ENCODE measurements around the gene RHEX. TPM values are rescaled to one million over a fixed set of nuclear protein-coding genes. Genes with fewer than 3 reads are reported as not detected.

Gene RHEX
- total RNA-seq, 1 donor from 2014 or later: not detected

DNA sequence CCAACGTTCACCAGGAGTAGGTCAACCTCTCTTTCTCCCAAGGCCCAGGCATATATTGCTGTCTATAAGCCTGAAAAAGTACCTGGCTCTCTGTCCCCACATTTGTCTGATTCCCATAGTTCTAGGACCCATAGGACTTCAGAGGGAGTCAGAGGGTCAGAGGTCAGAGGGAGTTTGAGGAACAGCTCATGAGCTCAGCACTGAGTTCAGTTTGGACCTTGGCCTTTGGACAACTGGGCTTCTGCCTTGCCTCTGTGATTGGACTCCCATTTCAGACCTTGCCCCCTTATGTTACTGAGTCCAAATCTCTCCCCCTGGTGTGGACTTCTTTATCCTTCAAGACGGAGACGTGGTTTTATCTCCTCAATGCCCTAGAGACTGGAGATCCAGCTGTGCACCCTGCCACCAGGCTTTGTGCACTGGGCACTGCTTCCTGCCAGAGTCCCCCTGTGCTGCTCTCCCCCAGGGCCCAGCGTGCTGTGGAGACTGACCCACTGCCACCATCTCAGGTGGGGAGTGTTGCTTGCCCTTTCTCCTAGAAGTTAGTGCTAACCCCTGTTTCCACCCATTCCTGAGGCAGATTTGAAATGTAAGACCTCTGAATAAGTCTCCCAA, 32.5 kb upstream of the RHEX start:
- Mint-ChIP-seq H3K4me1 (no peaks in the 10 kb centered on the region), H3K9me3 (no peaks in the 10 kb centered on the region), H3K27me3 (ENCODE audit: insufficient read depth, low read depth) (peaks cover 4% of the 10 kb centered on the region), H3K36me3 (no peaks in the 10 kb centered on the region), H3K27ac (no peak overlapping the region), H3K4me3 (no peak overlapping the region)
- Histone ChIP-seq H3K9ac (no peak overlapping the region), H3K4me1 (no peaks in the 10 kb centered on the region), H3K9me3 (ENCODE audit: low read depth) (no peaks in the 10 kb centered on the region), H4K20me1 (ENCODE audit: low read depth) (no peaks in the 10 kb centered on the region), H3K4me3 (no peak overlapping the region), H2AFZ (replicated peaks) (no peak overlapping the region), H3K27ac (no peak overlapping the region), H3K27me3 (no peaks in the 10 kb centered on the region), H3K79me2 (ENCODE audit: low read depth) (no peaks in the 10 kb centered on the region), H3K36me3 (no peaks in the 10 kb centered on the region), H3K4me2 (no peak overlapping the region), H3F3A (ENCODE audit: low read depth) (no peaks in the 10 kb centered on the region)
- TF ChIP-seq EZH2 (IDR thresholded peaks at IDR 0.05) (no peak), EZH2phosphoT487 (IDR thresholded peaks at IDR 0.05) (no peak)
- TF ChIP-seq, protein P1, sequence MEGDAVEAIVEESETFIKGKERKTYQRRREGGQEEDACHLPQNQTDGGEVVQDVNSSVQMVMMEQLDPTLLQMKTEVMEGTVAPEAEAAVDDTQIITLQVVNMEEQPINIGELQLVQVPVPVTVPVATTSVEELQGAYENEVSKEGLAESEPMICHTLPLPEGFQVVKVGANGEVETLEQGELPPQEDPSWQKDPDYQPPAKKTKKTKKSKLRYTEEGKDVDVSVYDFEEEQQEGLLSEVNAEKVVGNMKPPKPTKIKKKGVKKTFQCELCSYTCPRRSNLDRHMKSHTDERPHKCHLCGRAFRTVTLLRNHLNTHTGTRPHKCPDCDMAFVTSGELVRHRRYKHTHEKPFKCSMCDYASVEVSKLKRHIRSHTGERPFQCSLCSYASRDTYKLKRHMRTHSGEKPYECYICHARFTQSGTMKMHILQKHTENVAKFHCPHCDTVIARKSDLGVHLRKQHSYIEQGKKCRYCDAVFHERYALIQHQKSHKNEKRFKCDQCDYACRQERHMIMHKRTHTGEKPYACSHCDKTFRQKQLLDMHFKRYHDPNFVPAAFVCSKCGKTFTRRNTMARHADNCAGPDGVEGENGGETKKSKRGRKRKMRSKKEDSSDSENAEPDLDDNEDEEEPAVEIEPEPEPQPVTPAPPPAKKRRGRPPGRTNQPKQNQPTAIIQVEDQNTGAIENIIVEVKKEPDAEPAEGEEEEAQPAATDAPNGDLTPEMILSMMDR (IDR thresholded peaks at IDR 0.05): no peak
- DNase-seq (ENCODE audit: low spot score): no peak

DNA sequence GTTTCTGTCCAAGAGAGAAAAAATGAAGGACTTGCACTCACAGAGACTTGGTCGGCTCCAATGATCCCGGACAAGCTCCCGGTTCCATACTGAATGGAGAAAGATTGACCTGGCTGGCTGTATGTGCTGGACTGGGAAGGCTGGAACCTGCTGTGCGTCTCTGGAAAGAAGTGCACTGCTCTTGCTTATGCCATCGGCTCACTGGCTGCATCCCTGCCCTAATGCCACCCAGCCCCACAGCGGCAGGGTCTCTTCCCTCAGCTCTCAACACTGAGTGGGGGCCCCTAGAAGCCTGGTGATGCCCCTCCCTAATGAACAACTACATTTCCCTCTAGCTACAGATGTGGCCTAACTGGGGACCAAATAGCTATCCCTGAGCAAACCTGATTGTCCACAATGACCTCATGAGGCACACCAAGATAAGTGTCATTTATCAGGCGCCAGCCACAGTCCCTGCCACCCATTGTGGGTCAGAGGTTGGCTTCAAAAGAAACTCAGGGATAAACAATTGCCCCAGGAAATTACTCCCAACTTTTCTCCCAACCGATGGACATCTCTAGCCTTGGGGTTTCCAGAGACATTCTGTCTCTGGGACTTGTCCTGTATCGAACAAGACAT, 31.9 kb upstream of the RHEX start:
- no peak overlapping the region for H2AFZ ChIP-seq (replicated peaks)
- Mint-ChIP-seq H3K4me3 (no peak overlapping the region), H3K27ac (no peak overlapping the region), H3K4me1 (no peaks in the 10 kb centered on the region), H3K9me3 (no peaks in the 10 kb centered on the region), H3K36me3 (no peaks in the 10 kb centered on the region), H3K27me3 (ENCODE audit: insufficient read depth, low read depth) (peaks cover 4% of the 10 kb centered on the region)
- no peak overlapping the region for H3K27ac ChIP-seq
- H3K9ac ChIP-seq: no peak overlapping the region
- H3K4me2 ChIP-seq: no peak overlapping the region
- H4K20me1 ChIP-seq (ENCODE audit: low read depth): no peaks in the 10 kb centered on the region
- TF ChIP-seq EZH2phosphoT487 (IDR thresholded peaks at IDR 0.05): no peak
- no peak for TF ChIP-seq EZH2 (IDR thresholded peaks at IDR 0.05)
- TF ChIP-seq, protein P1 (IDR thresholded peaks at IDR 0.05): no peak
- H3F3A ChIP-seq (ENCODE audit: low read depth): no peaks in the 10 kb centered on the region
- no peak for DNase-seq (ENCODE audit: low spot score)
- no peaks in the 10 kb centered on the region for H3K27me3 ChIP-seq
- H3K9me3 ChIP-seq (ENCODE audit: low read depth): no peaks in the 10 kb centered on the region
- H3K36me3 ChIP-seq: no peaks in the 10 kb centered on the region
- H3K79me2 ChIP-seq (ENCODE audit: low read depth): no peaks in the 10 kb centered on the region
- no peak overlapping the region for H3K4me3 ChIP-seq
- no peaks in the 10 kb centered on the region for H3K4me1 ChIP-seq

DNA sequence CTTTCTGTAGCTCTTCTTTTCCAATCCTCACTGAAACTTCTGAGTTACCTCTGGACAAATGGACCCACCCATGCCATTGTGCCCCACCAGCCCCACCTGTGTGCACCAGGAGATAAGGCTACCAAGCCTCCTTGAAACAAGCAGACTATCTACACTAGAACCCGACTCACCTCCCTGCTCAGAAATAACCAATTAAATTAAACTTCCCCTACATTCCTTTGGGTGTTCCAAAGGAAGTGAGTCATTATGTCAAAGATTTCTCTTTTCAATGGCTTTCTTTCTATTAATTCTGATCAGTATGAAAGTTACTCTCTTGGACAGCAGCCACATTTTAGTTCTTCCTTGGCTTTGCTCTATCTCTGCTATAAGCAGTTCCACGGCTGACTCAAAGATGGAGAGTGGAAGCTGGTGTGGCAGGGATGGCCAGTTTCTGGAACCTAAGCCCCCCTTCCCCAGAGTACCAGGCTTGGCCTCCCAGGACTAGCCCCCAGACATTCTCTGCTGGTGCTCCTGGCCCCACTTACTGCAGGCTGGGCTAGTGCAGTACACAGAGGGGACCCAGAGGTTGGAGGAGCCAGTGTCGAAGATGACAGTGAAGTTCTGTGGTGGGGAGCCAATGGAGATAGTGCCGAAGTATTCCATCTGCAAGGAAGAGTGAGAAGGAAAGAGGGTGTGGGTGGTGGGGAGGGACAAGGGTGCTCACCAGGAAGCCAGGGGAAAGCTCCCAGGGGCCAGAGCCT, 31.2 kb upstream of the RHEX start:
- Histone ChIP-seq H3K27me3 (no peaks in the 10 kb centered on the region), H3K9me3 (ENCODE audit: low read depth) (no peaks in the 10 kb centered on the region), H3K79me2 (ENCODE audit: low read depth) (no peaks in the 10 kb centered on the region), H4K20me1 (ENCODE audit: low read depth) (no peaks in the 10 kb centered on the region), H3K4me1 (no peaks in the 10 kb centered on the region), H3K4me3 (no peak overlapping the region), H3K36me3 (no peaks in the 10 kb centered on the region), H3K4me2 (no peak overlapping the region), H3K9ac (no peak overlapping the region), H3F3A (ENCODE audit: low read depth) (no peaks in the 10 kb centered on the region), H2AFZ (replicated peaks) (no peak overlapping the region), H3K27ac (no peak overlapping the region)
- Mint-ChIP-seq H3K36me3 (no peaks in the 10 kb centered on the region), H3K27me3 (ENCODE audit: insufficient read depth, low read depth) (peaks cover 4% of the 10 kb centered on the region), H3K27ac (peak overlapping the region; percentile 87), H3K9me3 (no peaks in the 10 kb centered on the region), H3K4me1 (no peaks in the 10 kb centered on the region), H3K4me3 (no peak overlapping the region)
- no peak for DNase-seq (ENCODE audit: low spot score)
- TF ChIP-seq EZH2 (IDR thresholded peaks at IDR 0.05) (no peak), EZH2phosphoT487 (IDR thresholded peaks at IDR 0.05) (no peak)
- TF ChIP-seq, protein P1 (IDR thresholded peaks at IDR 0.05): no peak

All from neural progenitor cell (in vitro differentiated cells).